Measurements from ENCODE around the gene WDR45. TPM values are rescaled to one million over a fixed set of nuclear protein-coding genes. Genes with fewer than 3 reads are reported as not detected.

Gene WDR45
- total RNA-seq, 1 experiment from 2014 or later = 42.7 TPM

DNA sequence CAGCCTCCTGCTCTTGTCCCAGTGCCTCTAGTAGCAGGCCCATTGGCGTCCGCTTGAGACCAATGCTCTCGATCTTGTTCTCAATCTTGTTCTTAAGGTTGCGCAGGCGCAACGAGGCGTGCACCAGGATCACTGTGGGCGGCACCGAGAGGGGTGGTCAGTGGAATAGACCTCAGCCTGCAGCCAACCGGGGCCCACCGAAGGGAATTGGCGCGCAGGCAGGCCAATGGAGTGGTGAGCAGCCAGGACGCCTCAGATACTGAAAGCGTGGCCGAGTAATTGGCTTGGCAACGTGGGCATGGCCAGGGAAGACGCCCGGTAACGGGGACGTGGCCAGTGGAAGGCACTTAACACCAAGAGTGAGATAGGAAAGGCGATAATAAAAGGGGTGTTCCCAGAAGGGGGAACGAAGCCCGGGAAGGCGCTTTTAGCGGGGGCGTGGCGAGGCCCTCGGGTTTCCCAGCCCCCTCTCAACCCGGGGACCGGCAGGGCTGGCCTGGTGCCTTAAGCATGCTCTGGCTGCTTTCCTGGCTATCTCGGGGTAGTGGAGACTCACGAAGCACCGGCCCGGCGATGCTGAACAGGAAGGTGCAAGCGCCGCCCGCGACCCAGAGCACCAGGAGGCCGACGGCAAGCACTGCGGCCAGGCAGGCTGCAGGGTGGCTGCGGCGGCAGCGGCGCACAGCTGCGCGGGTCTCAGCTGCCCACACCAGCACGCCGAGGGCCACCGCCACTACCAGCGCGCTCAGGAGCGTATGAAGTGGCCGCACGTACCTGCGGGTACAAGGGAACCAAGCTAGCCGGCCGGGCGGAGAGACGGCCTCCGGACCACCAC, 7.6 kb downstream of the WDR45 start:
- peak overlapping the region; percentile 76 for H3K4me3 Mint-ChIP-seq (ENCODE audit: low read depth, unreplicated experiment)
- DNase-seq = no peak
- no TSS peak for BruUV-seq (replicated peaks)
- intact Hi-C loops (cut with micrococcal nuclease; ENCODE audit: unreplicated experiment) = no loop called here
- peaks cover 28% of the 10 kb centered on the region for H3K36me3 Mint-ChIP-seq (ENCODE audit: insufficient read depth, unreplicated experiment)
- H3K9me3 Mint-ChIP-seq (ENCODE audit: low read depth, unreplicated experiment) = no peaks in the 10 kb centered on the region
- no peak overlapping the region for H3K27ac Mint-ChIP-seq (ENCODE audit: unreplicated experiment)
- H3K27me3 Mint-ChIP-seq (ENCODE audit: unreplicated experiment) = no peaks in the 10 kb centered on the region
- TF ChIP-seq, protein P1, sequence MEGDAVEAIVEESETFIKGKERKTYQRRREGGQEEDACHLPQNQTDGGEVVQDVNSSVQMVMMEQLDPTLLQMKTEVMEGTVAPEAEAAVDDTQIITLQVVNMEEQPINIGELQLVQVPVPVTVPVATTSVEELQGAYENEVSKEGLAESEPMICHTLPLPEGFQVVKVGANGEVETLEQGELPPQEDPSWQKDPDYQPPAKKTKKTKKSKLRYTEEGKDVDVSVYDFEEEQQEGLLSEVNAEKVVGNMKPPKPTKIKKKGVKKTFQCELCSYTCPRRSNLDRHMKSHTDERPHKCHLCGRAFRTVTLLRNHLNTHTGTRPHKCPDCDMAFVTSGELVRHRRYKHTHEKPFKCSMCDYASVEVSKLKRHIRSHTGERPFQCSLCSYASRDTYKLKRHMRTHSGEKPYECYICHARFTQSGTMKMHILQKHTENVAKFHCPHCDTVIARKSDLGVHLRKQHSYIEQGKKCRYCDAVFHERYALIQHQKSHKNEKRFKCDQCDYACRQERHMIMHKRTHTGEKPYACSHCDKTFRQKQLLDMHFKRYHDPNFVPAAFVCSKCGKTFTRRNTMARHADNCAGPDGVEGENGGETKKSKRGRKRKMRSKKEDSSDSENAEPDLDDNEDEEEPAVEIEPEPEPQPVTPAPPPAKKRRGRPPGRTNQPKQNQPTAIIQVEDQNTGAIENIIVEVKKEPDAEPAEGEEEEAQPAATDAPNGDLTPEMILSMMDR (IDR thresholded peaks at IDR 0.05; ENCODE audit: unreplicated experiment) = no peak
- H3K4me1 Mint-ChIP-seq (ENCODE audit: low read depth, unreplicated experiment) = peaks cover 11% of the 10 kb centered on the region
- CTCF ChIA-PET = no interaction called here

DNA sequence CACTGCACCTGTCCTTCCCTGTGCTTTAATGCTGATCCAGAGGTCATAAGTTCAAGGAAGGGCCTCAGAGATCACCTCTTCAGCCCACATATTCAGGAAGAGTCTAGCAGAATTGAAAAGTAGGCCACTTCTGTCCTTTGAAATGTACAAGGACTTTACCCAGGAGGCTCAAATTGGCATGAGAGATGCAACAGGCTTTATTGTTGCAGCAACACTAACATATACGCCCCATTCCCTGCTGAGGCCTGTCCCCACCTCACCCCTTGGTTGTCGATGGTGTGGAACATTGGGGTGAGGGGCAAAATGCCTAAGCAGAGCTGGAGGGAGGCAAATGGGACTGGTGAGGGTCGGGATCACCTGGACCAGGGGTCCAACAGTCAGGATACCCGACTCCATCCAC, 8.7 kb downstream of the WDR45 start:
- BruUV-seq (replicated peaks) = no TSS peak
- intact Hi-C loops (cut with micrococcal nuclease; ENCODE audit: unreplicated experiment) = no loop called here
- TF ChIP-seq, protein P1 (IDR thresholded peaks at IDR 0.05; ENCODE audit: unreplicated experiment) = no peak
- CTCF ChIA-PET = no interaction called here
- H3K27me3 Mint-ChIP-seq (ENCODE audit: unreplicated experiment) = no peaks in the 10 kb centered on the region
- H3K36me3 Mint-ChIP-seq (ENCODE audit: insufficient read depth, unreplicated experiment) = peaks cover 28% of the 10 kb centered on the region
- H3K4me1 Mint-ChIP-seq (ENCODE audit: low read depth, unreplicated experiment) = peaks cover 11% of the 10 kb centered on the region
- DNase-seq = no peak
- H3K9me3 Mint-ChIP-seq (ENCODE audit: low read depth, unreplicated experiment) = no peaks in the 10 kb centered on the region
- H3K27ac Mint-ChIP-seq (ENCODE audit: unreplicated experiment) = no peak overlapping the region
- no peak overlapping the region for H3K4me3 Mint-ChIP-seq (ENCODE audit: low read depth, unreplicated experiment)

DNA sequence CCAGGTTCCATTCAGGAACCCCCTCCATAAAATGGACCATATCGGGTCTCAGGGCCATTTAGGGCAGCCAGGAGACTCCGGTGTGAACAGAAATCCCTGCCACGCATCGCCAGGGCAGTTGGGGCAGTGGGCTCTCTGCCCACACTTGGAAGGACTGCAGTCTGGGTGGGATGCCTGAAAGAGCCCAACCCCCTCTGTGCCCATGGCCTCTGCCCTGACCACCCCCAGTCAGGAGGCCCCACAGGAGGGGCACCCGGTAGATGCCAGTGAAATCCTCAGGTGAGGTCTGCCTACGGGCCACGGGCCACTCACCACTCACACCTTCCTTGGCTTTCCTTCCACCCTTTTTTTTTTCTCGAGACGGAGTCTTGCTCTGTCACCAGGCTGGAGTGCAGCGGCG, 10.6 kb downstream of the WDR45 start:
- BruUV-seq (replicated peaks) = TSS peak; percentile 12
- TF ChIP-seq, protein P1 (IDR thresholded peaks at IDR 0.05; ENCODE audit: unreplicated experiment) = no peak
- no peak for DNase-seq
- no peaks in the 10 kb centered on the region for H3K27me3 Mint-ChIP-seq (ENCODE audit: unreplicated experiment)
- CTCF ChIA-PET = no interaction called here
- no peak overlapping the region for H3K27ac Mint-ChIP-seq (ENCODE audit: unreplicated experiment)
- H3K36me3 Mint-ChIP-seq (ENCODE audit: insufficient read depth, unreplicated experiment) = peaks cover 30% of the 10 kb centered on the region
- no peak overlapping the region for H3K4me3 Mint-ChIP-seq (ENCODE audit: low read depth, unreplicated experiment)
- H3K9me3 Mint-ChIP-seq (ENCODE audit: low read depth, unreplicated experiment) = no peaks in the 10 kb centered on the region
- H3K4me1 Mint-ChIP-seq (ENCODE audit: low read depth, unreplicated experiment) = peaks cover 11% of the 10 kb centered on the region
- intact Hi-C loops (cut with micrococcal nuclease; ENCODE audit: unreplicated experiment) = no loop called here

DNA sequence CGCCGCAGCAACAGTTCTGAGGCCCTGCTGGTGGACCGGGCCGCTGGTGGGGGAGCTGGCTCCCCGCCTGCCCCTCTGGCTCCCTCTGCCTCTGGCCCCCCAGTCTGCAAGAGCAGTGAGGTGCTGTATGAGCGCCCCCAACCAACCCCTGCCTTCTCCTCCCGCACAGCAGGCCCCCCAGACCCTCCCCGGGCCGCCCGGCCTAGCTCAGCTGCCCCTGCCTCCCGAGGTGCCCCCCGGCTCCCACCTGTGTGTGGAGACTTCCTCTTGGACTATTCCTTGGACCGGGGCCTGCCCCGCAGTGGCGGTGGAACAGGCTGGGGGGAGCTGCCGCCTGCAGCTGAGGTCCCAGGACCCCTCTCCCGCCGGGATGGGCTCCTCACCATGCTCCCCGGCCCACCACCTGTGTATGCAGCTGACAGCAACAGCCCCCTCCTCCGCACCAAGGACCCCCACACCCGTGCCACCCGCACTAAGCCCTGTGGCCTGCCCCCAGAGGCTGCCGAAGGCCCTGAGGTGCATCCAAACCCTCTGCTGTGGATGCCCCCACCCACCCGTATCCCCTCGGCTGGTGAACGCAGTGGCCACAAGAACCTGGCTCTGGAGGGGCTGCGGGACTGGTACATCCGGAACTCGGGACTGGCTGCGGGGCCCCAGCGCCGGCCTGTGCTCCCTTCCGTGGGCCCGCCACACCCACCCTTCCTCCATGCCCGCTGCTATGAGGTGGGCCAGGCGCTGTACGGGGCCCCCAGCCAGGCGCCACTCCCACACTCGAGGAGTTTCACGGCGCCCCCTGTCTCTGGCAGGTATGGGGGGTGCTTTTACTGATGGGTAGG, 12.2 kb downstream of the WDR45 start:
- no peak overlapping the region for H3K4me3 Mint-ChIP-seq (ENCODE audit: low read depth, unreplicated experiment)
- H3K4me1 Mint-ChIP-seq (ENCODE audit: low read depth, unreplicated experiment) = no peaks in the 10 kb centered on the region
- H3K9me3 Mint-ChIP-seq (ENCODE audit: low read depth, unreplicated experiment) = no peaks in the 10 kb centered on the region
- CTCF ChIA-PET = no interaction called here
- H3K27ac Mint-ChIP-seq (ENCODE audit: unreplicated experiment) = no peak overlapping the region
- no peaks in the 10 kb centered on the region for H3K27me3 Mint-ChIP-seq (ENCODE audit: unreplicated experiment)
- intact Hi-C loops (cut with micrococcal nuclease; ENCODE audit: unreplicated experiment) = no loop called here
- no peak for DNase-seq
- H3K36me3 Mint-ChIP-seq (ENCODE audit: insufficient read depth, unreplicated experiment) = peaks cover 17% of the 10 kb centered on the region
- TF ChIP-seq, protein P1 (IDR thresholded peaks at IDR 0.05; ENCODE audit: unreplicated experiment) = no peak
- BruUV-seq (replicated peaks) = no TSS peak

Measured in Calu3 (cell line).